Measurements from ENCODE around the gene ERC2.
A peak's percentile ranks its signal among the peaks of the same experiment; 100 is the strongest.

ERC2 gene

DNA sequence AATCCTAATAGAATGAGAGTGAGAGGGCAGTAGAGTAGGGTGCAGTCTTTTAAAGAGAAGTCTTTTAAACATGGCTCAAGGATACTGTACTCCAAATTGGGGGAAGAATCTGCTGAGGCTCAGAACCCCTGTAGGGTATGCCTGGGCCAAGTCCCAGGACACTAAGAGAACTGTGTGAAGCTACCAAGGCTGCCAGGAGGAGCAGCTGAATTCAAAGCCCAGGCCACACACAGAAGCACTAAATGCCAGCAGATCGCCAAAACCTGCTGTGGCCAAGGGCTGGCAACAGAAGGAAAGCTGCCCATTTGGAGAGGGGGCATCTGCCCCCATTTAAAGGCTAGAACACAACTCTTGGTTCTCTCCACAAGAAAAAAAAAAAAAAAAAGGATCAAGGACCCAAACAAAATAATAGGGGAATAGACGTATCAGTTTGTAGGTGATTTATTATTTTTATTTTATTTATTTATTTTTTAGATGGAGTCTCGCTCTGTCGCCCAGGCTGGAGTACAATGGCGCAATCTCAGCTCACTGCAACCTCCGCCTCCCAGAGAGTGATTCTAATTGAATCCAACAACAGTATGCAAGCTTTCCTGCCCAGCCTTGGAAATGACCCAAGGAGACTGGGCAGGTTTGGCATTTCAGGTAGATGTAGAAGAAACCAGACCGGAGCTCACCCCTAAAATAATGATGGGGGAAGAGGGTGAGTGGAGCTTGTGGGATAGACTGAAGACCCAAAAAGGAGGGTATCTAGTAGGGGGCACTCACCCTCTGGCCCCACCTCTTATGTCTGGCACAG is 702.2 kb downstream of the ERC2 start:
- in situ Hi-C loops (cut with HindIII; ENCODE audit: low sequenced_read_pairs): no loop called here
- DNase-seq (ENCODE audit: low read depth): no peak
- TF ChIP-seq, protein P1, sequence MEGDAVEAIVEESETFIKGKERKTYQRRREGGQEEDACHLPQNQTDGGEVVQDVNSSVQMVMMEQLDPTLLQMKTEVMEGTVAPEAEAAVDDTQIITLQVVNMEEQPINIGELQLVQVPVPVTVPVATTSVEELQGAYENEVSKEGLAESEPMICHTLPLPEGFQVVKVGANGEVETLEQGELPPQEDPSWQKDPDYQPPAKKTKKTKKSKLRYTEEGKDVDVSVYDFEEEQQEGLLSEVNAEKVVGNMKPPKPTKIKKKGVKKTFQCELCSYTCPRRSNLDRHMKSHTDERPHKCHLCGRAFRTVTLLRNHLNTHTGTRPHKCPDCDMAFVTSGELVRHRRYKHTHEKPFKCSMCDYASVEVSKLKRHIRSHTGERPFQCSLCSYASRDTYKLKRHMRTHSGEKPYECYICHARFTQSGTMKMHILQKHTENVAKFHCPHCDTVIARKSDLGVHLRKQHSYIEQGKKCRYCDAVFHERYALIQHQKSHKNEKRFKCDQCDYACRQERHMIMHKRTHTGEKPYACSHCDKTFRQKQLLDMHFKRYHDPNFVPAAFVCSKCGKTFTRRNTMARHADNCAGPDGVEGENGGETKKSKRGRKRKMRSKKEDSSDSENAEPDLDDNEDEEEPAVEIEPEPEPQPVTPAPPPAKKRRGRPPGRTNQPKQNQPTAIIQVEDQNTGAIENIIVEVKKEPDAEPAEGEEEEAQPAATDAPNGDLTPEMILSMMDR (IDR thresholded peaks at IDR 0.05; ENCODE audit: low read depth, low read length, missing control alignments): no peak
- no peak overlapping the region for H3K4me3 ChIP-seq (ENCODE audit: low read depth, low read length)

DNA sequence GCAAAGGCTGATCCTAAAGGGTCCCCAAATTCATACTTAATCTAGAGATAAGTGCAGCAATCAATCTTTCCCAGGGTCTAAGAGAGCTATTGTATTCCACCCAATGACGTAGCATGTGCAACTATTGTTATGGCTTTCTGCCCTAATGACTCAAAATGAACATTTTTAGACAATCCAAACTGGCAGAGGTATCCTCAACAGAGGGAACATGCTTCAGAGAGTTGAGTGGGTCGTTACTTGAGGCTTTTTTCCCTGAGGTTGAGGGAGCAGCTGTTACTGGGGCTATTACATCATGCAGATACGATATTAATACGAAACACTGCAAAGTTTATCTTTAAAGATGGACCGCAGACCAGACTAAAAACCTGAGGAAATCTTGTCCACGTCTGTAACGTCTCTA is 702.9 kb downstream of the ERC2 start:
- in situ Hi-C loops (cut with HindIII; ENCODE audit: low sequenced_read_pairs): no loop called here
- no peak for DNase-seq (ENCODE audit: low read depth)
- no peak overlapping the region for H3K4me3 ChIP-seq (ENCODE audit: low read depth, low read length)
- TF ChIP-seq, protein P1 (IDR thresholded peaks at IDR 0.05; ENCODE audit: low read depth, low read length, missing control alignments): no peak

DNA sequence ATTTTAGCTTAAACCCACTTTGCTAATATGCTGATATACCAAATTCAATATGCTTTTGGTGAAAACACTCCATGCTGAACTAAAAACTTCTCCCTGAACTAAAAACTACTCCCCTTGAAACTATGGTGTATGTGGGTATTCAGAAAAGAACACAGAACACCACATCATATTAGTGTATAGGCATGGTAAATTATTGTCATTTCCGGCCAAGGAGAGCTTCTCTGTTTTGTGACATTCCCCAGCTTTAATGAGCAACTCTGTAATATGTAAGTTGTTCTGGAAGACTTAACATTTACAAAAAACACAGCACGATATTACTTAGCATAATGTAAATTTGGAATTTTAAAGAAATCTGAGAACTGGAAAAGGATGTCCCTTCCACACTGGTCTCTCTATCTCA is 711.3 kb downstream of the ERC2 start:
- DNase-seq (ENCODE audit: low read depth): no peak
- no peak overlapping the region for H3K4me3 ChIP-seq (ENCODE audit: low read depth, low read length)
- TF ChIP-seq, protein P1 (IDR thresholded peaks at IDR 0.05; ENCODE audit: low read depth, low read length, missing control alignments): no peak
- in situ Hi-C loops (cut with HindIII; ENCODE audit: low sequenced_read_pairs): no loop called here

DNA sequence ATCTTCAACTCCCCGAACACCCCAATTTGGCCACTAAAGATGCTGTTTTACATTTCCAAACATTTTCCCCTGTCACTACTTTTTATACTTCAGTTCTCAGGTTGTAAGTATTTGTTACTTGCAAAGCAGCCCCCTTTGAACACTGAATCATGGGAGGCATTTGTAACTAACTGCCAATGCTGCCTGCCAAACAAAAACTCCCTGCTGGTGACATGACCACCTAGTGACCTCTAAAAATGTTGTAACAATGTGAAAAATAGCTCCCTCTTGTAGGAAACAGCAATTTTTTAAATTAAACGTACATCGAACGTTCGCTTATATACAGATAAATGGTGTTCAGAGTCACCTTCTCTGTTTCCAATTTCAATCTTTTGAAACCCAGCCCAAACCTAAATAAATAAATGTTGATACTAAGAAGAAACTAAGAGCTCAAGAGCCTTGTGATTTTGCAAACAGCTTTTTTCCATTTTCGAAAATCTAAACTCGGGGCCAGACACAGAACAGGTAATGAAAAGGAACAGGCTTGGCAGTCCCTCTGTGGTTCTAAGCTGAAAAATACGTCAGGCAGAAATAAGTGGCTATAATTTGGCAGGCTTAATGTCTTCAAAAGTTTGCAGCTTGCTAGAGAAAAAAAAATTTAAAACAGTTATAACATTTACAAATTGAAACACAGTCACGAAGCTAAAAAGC is 712.6 kb downstream of the ERC2 start:
- peak; percentile 28 for DNase-seq (ENCODE audit: low read depth)
- TF ChIP-seq, protein P1 (IDR thresholded peaks at IDR 0.05; ENCODE audit: low read depth, low read length, missing control alignments): no peak
- H3K4me3 ChIP-seq (ENCODE audit: low read depth, low read length): no peak overlapping the region
- in situ Hi-C loops (cut with HindIII; ENCODE audit: low sequenced_read_pairs): no loop called here

DNA sequence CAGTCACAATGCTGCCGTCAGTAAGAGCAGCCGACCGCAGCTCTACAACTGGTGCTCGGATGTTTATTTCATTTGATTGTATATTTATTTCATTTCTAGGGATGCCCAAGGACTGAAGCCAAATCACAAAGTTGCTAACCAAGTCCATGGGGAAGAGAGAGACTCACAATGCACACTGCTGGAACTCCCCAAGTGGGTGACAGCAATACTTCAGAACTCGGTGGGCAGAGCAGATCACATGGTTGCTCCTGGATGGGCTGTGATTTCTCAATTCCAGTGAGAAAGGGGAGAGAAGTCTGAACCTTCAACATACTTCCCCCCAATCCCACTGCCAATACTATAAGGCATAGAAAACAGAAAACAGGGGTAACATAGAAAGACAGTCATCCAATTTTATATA is 715.4 kb downstream of the ERC2 start:
- TF ChIP-seq, protein P1 (IDR thresholded peaks at IDR 0.05; ENCODE audit: low read depth, low read length, missing control alignments): no peak
- H3K4me3 ChIP-seq (ENCODE audit: low read depth, low read length): no peak overlapping the region
- in situ Hi-C loops (cut with HindIII; ENCODE audit: low sequenced_read_pairs): no loop called here
- no peak for DNase-seq (ENCODE audit: low read depth)

DNA sequence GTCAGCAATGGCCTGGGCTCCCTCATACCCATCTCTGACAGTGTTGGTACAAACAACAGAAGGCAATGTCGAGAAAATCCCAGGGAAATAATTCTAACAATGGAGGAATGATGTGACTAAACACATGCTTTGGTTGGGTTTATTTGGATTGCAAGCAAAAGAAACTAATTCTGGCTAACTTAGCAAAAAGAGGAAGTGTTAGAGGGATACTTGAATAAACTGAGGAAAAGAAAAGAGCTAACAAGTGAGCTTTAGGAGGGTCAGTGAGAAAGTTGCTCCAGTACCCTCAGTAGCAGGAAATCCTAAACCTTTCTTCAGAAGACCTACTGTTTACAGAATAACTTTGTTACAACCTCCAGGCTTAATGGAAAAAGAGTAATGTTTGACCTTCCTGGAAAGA is 716.5 kb downstream of the ERC2 start:
- DNase-seq (ENCODE audit: low read depth): no peak
- in situ Hi-C loops (cut with HindIII; ENCODE audit: low sequenced_read_pairs): no loop called here
- H3K4me3 ChIP-seq (ENCODE audit: low read depth, low read length): no peak overlapping the region
- TF ChIP-seq, protein P1 (IDR thresholded peaks at IDR 0.05; ENCODE audit: low read depth, low read length, missing control alignments): no peak

Data from astrocyte of the cerebellum (primary cell).